ENCODE measurements around the gene S100A10.
A peak's percentile ranks its signal among the peaks of the same experiment; 100 is the strongest.

S100A10 gene

GRCh38 chr1:151947140-151947539, 46.5 kb downstream of the S100A10 start:
- TF ChIP-seq CTCF (IDR thresholded peaks at IDR 0.05; ENCODE audit: insufficient read depth, low read depth, low read length, missing control alignments) = no peak
- no peak for DNase-seq (ENCODE audit: low read depth)
- no peak overlapping the region for H3K4me3 ChIP-seq (ENCODE audit: low read depth, low read length)

- no peak for TF ChIP-seq CTCF (IDR thresholded peaks at IDR 0.05; ENCODE audit: insufficient read depth, low read depth, low read length, missing control alignments)
- peak; percentile 75 for DNase-seq (ENCODE audit: low read depth)
- H3K4me3 ChIP-seq (ENCODE audit: low read depth, low read length) = no peak overlapping the region
Observed at GRCh38 chr1:151945725-151946722, 47.6 kb downstream of the S100A10 start.

GRCh38 chr1:151944857-151945575, 48.6 kb downstream of the S100A10 start:
- no peak for DNase-seq (ENCODE audit: low read depth)
- no peak overlapping the region for H3K4me3 ChIP-seq (ENCODE audit: low read depth, low read length)

GRCh38 chr1:151944126-151944856, 49.4 kb downstream of the S100A10 start:
- H3K4me3 ChIP-seq (ENCODE audit: low read depth, low read length) = no peak overlapping the region
- no peak for DNase-seq (ENCODE audit: low read depth)
- no peak for TF ChIP-seq CTCF (IDR thresholded peaks at IDR 0.05; ENCODE audit: insufficient read depth, low read depth, low read length, missing control alignments)

More at GRCh38 chr1:151944857-151945575, 48.6 kb downstream of the S100A10 start:
- no peak for TF ChIP-seq CTCF (IDR thresholded peaks at IDR 0.05; ENCODE audit: insufficient read depth, low read depth, low read length, missing control alignments)

GRCh38 chr1:151943591-151943990, 50.1 kb downstream of the S100A10 start:
- TF ChIP-seq CTCF (IDR thresholded peaks at IDR 0.05; ENCODE audit: insufficient read depth, low read depth, low read length, missing control alignments) = no peak
- no peak overlapping the region for H3K4me3 ChIP-seq (ENCODE audit: low read depth, low read length)
- no peak for DNase-seq (ENCODE audit: low read depth)

GRCh38 chr1:151942882-151943281, 50.8 kb downstream of the S100A10 start:
- DNase-seq (ENCODE audit: low read depth) = no peak
- no peak for TF ChIP-seq CTCF (IDR thresholded peaks at IDR 0.05; ENCODE audit: insufficient read depth, low read depth, low read length, missing control alignments)
- no peak overlapping the region for H3K4me3 ChIP-seq (ENCODE audit: low read depth, low read length)
